ENCODE results near the gene HNRNPR.
"Not testable (repeated sequence)": the region's sequence is repeated elsewhere in the genome, so short reads cannot be mapped to it uniquely, and the experiment has no call there.

The HNRNPR gene

GRCh38 chr1:23288201-23288600, 55.9 kb downstream of the HNRNPR start:
- Histone ChIP-seq H3K9ac (ENCODE audit: low read length) (no peak overlapping the region), H3K27me3 (ENCODE audit: control insufficient read depth, insufficient read depth, low read length) (no peaks in the 10 kb centered on the region), H3K36me3 (ENCODE audit: control insufficient read depth, insufficient read depth, low read length) (no peaks in the 10 kb centered on the region), H3K4me3 (ENCODE audit: low read length) (no peak overlapping the region), H3K9me3 (ENCODE audit: control insufficient read depth, low read length) (no peaks in the 10 kb centered on the region), H3K4me1 (ENCODE audit: control insufficient read depth, insufficient read depth, low read length) (peaks cover 7% of the 10 kb centered on the region)

GRCh38 chr1:23286401-23286800, 57.7 kb downstream of the HNRNPR start:
- H3K27me3 ChIP-seq (ENCODE audit: control insufficient read depth, insufficient read depth, low read length) = no peaks in the 10 kb centered on the region
- H3K4me1 ChIP-seq (ENCODE audit: control insufficient read depth, insufficient read depth, low read length) = peaks cover 7% of the 10 kb centered on the region
- H3K36me3 ChIP-seq (ENCODE audit: control insufficient read depth, insufficient read depth, low read length) = no peaks in the 10 kb centered on the region
- H3K9me3 ChIP-seq (ENCODE audit: control insufficient read depth, low read length) = no peaks in the 10 kb centered on the region
- no peak overlapping the region for H3K9ac ChIP-seq (ENCODE audit: low read length)
- H3K4me3 ChIP-seq (ENCODE audit: low read length) = no peak overlapping the region

GRCh38 chr1:23283667-23284602, 60.1 kb downstream of the HNRNPR start:
- Histone ChIP-seq H3K4me1 (ENCODE audit: control insufficient read depth, insufficient read depth, low read length) (peaks cover 9% of the 10 kb centered on the region), H3K36me3 (ENCODE audit: control insufficient read depth, insufficient read depth, low read length) (no peaks in the 10 kb centered on the region), H3K9me3 (ENCODE audit: control insufficient read depth, low read length) (no peaks in the 10 kb centered on the region), H3K9ac (ENCODE audit: low read length) (no peak overlapping the region), H3K4me3 (ENCODE audit: low read length) (no peak overlapping the region), H3K27me3 (ENCODE audit: control insufficient read depth, insufficient read depth, low read length) (no peaks in the 10 kb centered on the region)

- H3K36me3 ChIP-seq (ENCODE audit: control insufficient read depth, insufficient read depth, low read length) = no peaks in the 10 kb centered on the region
- H3K4me1 ChIP-seq (ENCODE audit: control insufficient read depth, insufficient read depth, low read length) = peaks cover 17% of the 10 kb centered on the region
- no peaks in the 10 kb centered on the region for H3K27me3 ChIP-seq (ENCODE audit: control insufficient read depth, insufficient read depth, low read length)
- no peak overlapping the region for H3K4me3 ChIP-seq (ENCODE audit: low read length)
- no peak overlapping the region for H3K9ac ChIP-seq (ENCODE audit: low read length)
- no peaks in the 10 kb centered on the region for H3K9me3 ChIP-seq (ENCODE audit: control insufficient read depth, low read length)
Observed at GRCh38 chr1:23282957-23283356, 61.1 kb downstream of the HNRNPR start.

GRCh38 chr1:23278717-23279116, 65.4 kb downstream of the HNRNPR start:
- H3K4me1 ChIP-seq (ENCODE audit: control insufficient read depth, insufficient read depth, low read length) = peaks cover 9% of the 10 kb centered on the region
- H3K4me3 ChIP-seq (ENCODE audit: low read length) = no peak overlapping the region
- no peaks in the 10 kb centered on the region for H3K27me3 ChIP-seq (ENCODE audit: control insufficient read depth, insufficient read depth, low read length)
- H3K36me3 ChIP-seq (ENCODE audit: control insufficient read depth, insufficient read depth, low read length) = no peaks in the 10 kb centered on the region
- no peaks in the 10 kb centered on the region for H3K9me3 ChIP-seq (ENCODE audit: control insufficient read depth, low read length)
- no peak overlapping the region for H3K9ac ChIP-seq (ENCODE audit: low read length)

- H3K9me3 ChIP-seq (ENCODE audit: control insufficient read depth, low read length) = no peaks in the 10 kb centered on the region
- H3K4me3 ChIP-seq (ENCODE audit: low read length) = no peak overlapping the region
- H3K9ac ChIP-seq (ENCODE audit: low read length) = no peak overlapping the region
- peaks cover 9% of the 10 kb centered on the region for H3K4me1 ChIP-seq (ENCODE audit: control insufficient read depth, insufficient read depth, low read length)
- H3K27me3 ChIP-seq (ENCODE audit: control insufficient read depth, insufficient read depth, low read length) = no peaks in the 10 kb centered on the region
- H3K36me3 ChIP-seq (ENCODE audit: control insufficient read depth, insufficient read depth, low read length) = no peaks in the 10 kb centered on the region
Observed at GRCh38 chr1:23276531-23276930, 67.6 kb downstream of the HNRNPR start.

- Histone ChIP-seq H3K27me3 (ENCODE audit: control insufficient read depth, insufficient read depth, low read length) (no peaks in the 10 kb centered on the region), H3K9ac (ENCODE audit: low read length) (no peak overlapping the region)
Observed at GRCh38 chr1:23274134-23274505, 70.0 kb downstream of the HNRNPR start.

GRCh38 chr1:23273450-23274133, 70.5 kb downstream of the HNRNPR start:
- Histone ChIP-seq H3K27me3 (ENCODE audit: control insufficient read depth, insufficient read depth, low read length) (no peaks in the 10 kb centered on the region), H3K9ac (ENCODE audit: low read length) (no peak overlapping the region), H3K4me1 (ENCODE audit: control insufficient read depth, insufficient read depth, low read length) (peaks cover 5% of the 10 kb centered on the region), H3K36me3 (ENCODE audit: control insufficient read depth, insufficient read depth, low read length) (no peaks in the 10 kb centered on the region), H3K9me3 (ENCODE audit: control insufficient read depth, low read length) (no peaks in the 10 kb centered on the region), H3K4me3 (ENCODE audit: low read length) (no peak overlapping the region)

More at GRCh38 chr1:23274134-23274505, 70.0 kb downstream of the HNRNPR start:
- no peak overlapping the region for H3K4me3 ChIP-seq (ENCODE audit: low read length)
- H3K9me3 ChIP-seq (ENCODE audit: control insufficient read depth, low read length) = no peaks in the 10 kb centered on the region
- peaks cover 9% of the 10 kb centered on the region for H3K4me1 ChIP-seq (ENCODE audit: control insufficient read depth, insufficient read depth, low read length)
- no peaks in the 10 kb centered on the region for H3K36me3 ChIP-seq (ENCODE audit: control insufficient read depth, insufficient read depth, low read length)

GRCh38 chr1:23263380-23263887, 80.7 kb downstream of the HNRNPR start:
- H3K9me3 ChIP-seq (ENCODE audit: control insufficient read depth, low read length) = no peaks in the 10 kb centered on the region
- no peaks in the 10 kb centered on the region for H3K36me3 ChIP-seq (ENCODE audit: control insufficient read depth, insufficient read depth, low read length)
- H3K27me3 ChIP-seq (ENCODE audit: control insufficient read depth, insufficient read depth, low read length) = peaks cover 5% of the 10 kb centered on the region
- no peak overlapping the region for H3K4me3 ChIP-seq (ENCODE audit: low read length)
- H3K4me1 ChIP-seq (ENCODE audit: control insufficient read depth, insufficient read depth, low read length) = no peaks in the 10 kb centered on the region
- H3K9ac ChIP-seq (ENCODE audit: low read length) = no peak overlapping the region

GRCh38 chr1:23258082-23258481, 86.0 kb downstream of the HNRNPR start:
- not testable (repeated sequence) for H3K27me3 ChIP-seq (ENCODE audit: control insufficient read depth, insufficient read depth, low read length); H3K4me1 ChIP-seq (ENCODE audit: control insufficient read depth, insufficient read depth, low read length); H3K9me3 ChIP-seq (ENCODE audit: control insufficient read depth, low read length); H3K4me3 ChIP-seq (ENCODE audit: low read length); H3K9ac ChIP-seq (ENCODE audit: low read length); H3K36me3 ChIP-seq (ENCODE audit: control insufficient read depth, insufficient read depth, low read length)

- not testable (repeated sequence) for H3K9me3 ChIP-seq (ENCODE audit: control insufficient read depth, low read length); H3K9ac ChIP-seq (ENCODE audit: low read length); H3K4me1 ChIP-seq (ENCODE audit: control insufficient read depth, insufficient read depth, low read length); H3K36me3 ChIP-seq (ENCODE audit: control insufficient read depth, insufficient read depth, low read length); H3K4me3 ChIP-seq (ENCODE audit: low read length); H3K27me3 ChIP-seq (ENCODE audit: control insufficient read depth, insufficient read depth, low read length)
Observed at GRCh38 chr1:23257371-23257770, 86.7 kb downstream of the HNRNPR start.

All from mucosa of stomach (tissue), 1 donor.